GM23338 (cell line): Measurements from ENCODE around the gene FOXP2. TPM values are rescaled to one million over a fixed set of nuclear protein-coding genes. Genes with fewer than 3 reads are reported as not detected.
"Not testable (repeated sequence)": the region's sequence is repeated elsewhere in the genome, so short reads cannot be mapped to it uniquely, and the experiment has no call there.

Source experiments
- ATAC-seq: fragments of 200-7000 bp; cut with Tn5 transposase; 3 replicates; pipeline ENCODE4 v1.9.1; 2020
- DNase-seq: peaks from one replicate; pipeline ENCODE4 v3.0.0-alpha.2; 2015; ENCODE audit warnings: low spot score
- H2AFZ ChIP-seq: fragments of 200-600 bp; sonication (generic); 2 replicates; pipeline ENCODE4 v1.8.0; 2016; ENCODE audit warnings: antibody characterized with exemption, mild to moderate bottlenecking, moderate library complexity
- H3F3A ChIP-seq: fragments of 200-600 bp; sonication (generic); replicated peaks from 2 replicates; pipeline ENCODE4 v1.8.0; 2017; ENCODE audit warnings: antibody characterized with exemption, mixed run types, low read depth
- H3K27ac ChIP-seq: fragments of 200-600 bp; sonication (generic); 2 replicates; pipeline ENCODE4 v1.6.1; 2016; ENCODE audit warnings: low read depth
- H3K27me3 ChIP-seq: fragments of 200-600 bp; sonication (generic); 2 replicates; pipeline ENCODE4 v1.8.0; 2016; ENCODE audit warnings: mild to moderate bottlenecking, mixed run types, moderate library complexity; ENCODE audit not compliant: insufficient read depth
- H3K36me3 ChIP-seq: fragments of 200-600 bp; sonication (generic); 2 replicates; pipeline ENCODE4 v1.8.0; 2016; ENCODE audit warnings: mild to moderate bottlenecking; ENCODE audit not compliant: insufficient read depth
- H3K4me1 ChIP-seq: fragments of 200-600 bp; sonication (generic); 2 replicates; pipeline ENCODE4 v1.8.0; 2016; ENCODE audit warnings: mild to moderate bottlenecking, moderate library complexity; ENCODE audit not compliant: insufficient read depth
- H3K4me2 ChIP-seq: fragments of 200-600 bp; sonication (generic); 2 replicates; pipeline ENCODE4 v1.7.1; 2017; ENCODE audit warnings: mixed run types
- H3K4me3 ChIP-seq: fragments of 200-600 bp; sonication (generic); 2 replicates; pipeline ENCODE4 v1.6.1; 2016; ENCODE audit warnings: mixed run types
- H3K79me2 ChIP-seq: fragments of 200-600 bp; sonication (generic); replicated peaks from 2 replicates; pipeline ENCODE4 v1.8.0; 2017; ENCODE audit warnings: mild to moderate bottlenecking; ENCODE audit not compliant: insufficient read depth
- H3K9me2 ChIP-seq: fragments of 200-600 bp; sonication (generic); 2 replicates; pipeline ENCODE4 v1.8.0; 2017; ENCODE audit not compliant: insufficient read depth
- H4K20me1 ChIP-seq: fragments of 200-600 bp; sonication (generic); replicated peaks from 2 replicates; pipeline ENCODE4 v1.8.0; 2017; ENCODE audit warnings: mild to moderate bottlenecking; ENCODE audit not compliant: insufficient read depth
- H3K27ac Mint-ChIP-seq: 2 replicates; pipeline ENCODE4 v1.8.0; 2020; ENCODE audit warnings: inconsistent platforms, mild to moderate bottlenecking, moderate library complexity, mixed read lengths
- H3K27me3 Mint-ChIP-seq: 3 replicates; pipeline ENCODE4 v1.8.0; 2022; ENCODE audit warnings: low read depth, mild to moderate bottlenecking, moderate library complexity, mixed read lengths, inconsistent platforms; ENCODE audit not compliant: insufficient read depth, poor library complexity
- H3K36me3 Mint-ChIP-seq: 3 replicates; pipeline ENCODE4 v1.8.0; 2021; ENCODE audit warnings: low read depth, mild to moderate bottlenecking, inconsistent platforms, moderate library complexity, mixed read lengths
- H3K4me1 Mint-ChIP-seq: 3 replicates; pipeline ENCODE4 v1.8.0; 2020; ENCODE audit warnings: mild to moderate bottlenecking, inconsistent platforms, mixed read lengths
- H3K4me3 Mint-ChIP-seq: 3 replicates; pipeline ENCODE4 v1.8.0; 2021; ENCODE audit warnings: moderate library complexity, mild to moderate bottlenecking, inconsistent platforms, mixed read lengths
- H3K9me3 Mint-ChIP-seq: 3 replicates; pipeline ENCODE4 v1.8.0; 2020; ENCODE audit warnings: moderate library complexity, mild to moderate bottlenecking, inconsistent platforms, mixed read lengths
- CREB1 ChIP-seq: fragments of 250-450 bp; sonication (Bioruptor Pico); IDR thresholded peaks from 2 replicates; pipeline ENCODE4 v1.5.0; 2020; ENCODE audit warnings: low read depth, mild to moderate bottlenecking, moderate library complexity
- EZH2phosphoT487 ChIP-seq: fragments of 200-600 bp; sonication (generic); IDR thresholded peaks from one replicate; pipeline ENCODE4 v1.8.1; 2018; ENCODE audit warnings: antibody characterized with exemption; ENCODE audit not compliant: unreplicated experiment
- JUNB ChIP-seq: IDR thresholded peaks from one replicate; pipeline ENCODE4 v1.6.1; 2016; ENCODE audit warnings: antibody characterized with exemption; ENCODE audit not compliant: unreplicated experiment
- NANOG ChIP-seq: IDR thresholded peaks from 2 replicates; pipeline ENCODE4 v1.6.1; 2016; ENCODE audit warnings: antibody characterized with exemption, borderline replicate concordance
- POLR2AphosphoS5 ChIP-seq: IDR thresholded peaks from 2 replicates; pipeline ENCODE4 v1.6.1; 2016; ENCODE audit warnings: antibody characterized with exemption, low read depth
- STAT1 ChIP-seq: IDR thresholded peaks from one replicate; pipeline ENCODE4 v1.6.1; 2016; ENCODE audit warnings: antibody characterized with exemption; ENCODE audit not compliant: unreplicated experiment
- ZNF331 ChIP-seq: fragments of 250-450 bp; sonication (Bioruptor Pico); IDR thresholded peaks from 2 replicates; pipeline ENCODE4 v1.5.0; 2020; ENCODE audit warnings: low read depth, mild to moderate bottlenecking, moderate library complexity
- polyA plus RNA-seq: library from polyadenylated mRNA; unstranded; fragments of >200 nt; fragmentation: Nextera tagmentation; extraction: Ambion mirVana; gene quantifications from 2 replicates; pipeline ENCODE4 v1.2.1, GENCODE V29; 2016
- total RNA-seq: library from RNA; depleted of rRNA; stranded (reverse); fragments of >200 nt; shearing (Covaris generic); gene quantifications from 2 replicates; pipeline ENCODE4 v1.2.3, GENCODE V29; 2014
- TF ChIP-seq, protein P1 (sequence below): fragments of 250-450 bp; sonication (Bioruptor Pico); IDR thresholded peaks from 2 replicates; pipeline ENCODE4 v1.5.0; 2020; ENCODE audit warnings: mild to moderate bottlenecking, moderate library complexity
- TF ChIP-seq, protein P2 (sequence below): IDR thresholded peaks from 2 replicates; pipeline ENCODE4 v1.6.1; 2016; ENCODE audit warnings: antibody characterized with exemption

FOXP2 gene
- total and polyA plus RNA-seq, 2 experiments from 2014 or later = 0.03 to 0.24 TPM

DNA sequence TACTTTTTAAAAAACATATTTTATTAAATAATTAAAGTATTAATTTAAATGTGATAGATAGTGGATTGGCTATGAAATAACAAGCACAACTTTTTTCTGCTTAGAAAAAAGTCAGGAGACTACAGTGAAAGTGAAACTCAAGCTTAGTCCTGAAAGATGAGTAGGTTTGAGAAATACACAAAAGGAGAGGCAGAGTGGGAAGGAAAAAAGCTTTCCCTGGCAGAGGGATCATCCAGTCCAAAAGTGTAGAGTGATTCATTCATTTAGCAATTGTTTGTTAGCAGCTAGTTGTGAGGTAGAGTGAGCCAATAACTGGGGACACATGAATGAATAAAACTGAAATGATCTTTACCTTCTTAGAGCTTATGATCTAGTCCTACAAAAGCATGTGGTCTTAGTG is 93.5 kb downstream of the FOXP2 start:
- Mint-ChIP-seq H3K36me3 (no peaks in the 10 kb centered on the region), H3K4me3 (no peak overlapping the region)
- H3K27ac ChIP-seq = no peak overlapping the region

DNA sequence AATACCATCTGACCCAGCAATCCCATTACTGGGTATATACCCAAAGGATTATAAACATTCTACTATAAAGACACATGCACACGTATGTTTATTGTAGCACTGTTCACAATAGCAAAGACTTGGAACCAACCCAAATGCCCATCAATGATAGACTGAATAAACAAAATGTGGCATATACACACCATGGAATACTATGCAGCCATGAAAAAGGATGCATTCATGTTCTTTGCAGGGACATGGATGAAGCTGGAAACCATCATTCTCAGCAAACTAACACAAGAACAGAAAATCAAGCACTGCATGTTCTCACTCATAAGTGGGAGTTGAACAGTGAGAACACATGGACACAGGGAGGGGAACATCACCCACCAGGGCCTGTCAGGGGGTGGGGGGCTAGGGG is 96.2 kb downstream of the FOXP2 start:
- H3K36me3 ChIP-seq, H3K4me3 Mint-ChIP-seq, H3K4me1 Mint-ChIP-seq, H3K36me3 Mint-ChIP-seq, H3K9me3 Mint-ChIP-seq, H3K27ac ChIP-seq, H4K20me1 ChIP-seq, H3K27ac Mint-ChIP-seq, H3F3A ChIP-seq, H3K4me3 ChIP-seq, H3K27me3 Mint-ChIP-seq, H3K27me3 ChIP-seq, DNase-seq, H3K4me1 ChIP-seq, H3K4me2 ChIP-seq, ATAC-seq, H3K9me2 ChIP-seq, H2AFZ ChIP-seq, H3K79me2 ChIP-seq: not testable (repeated sequence)

More for the DNA sequence above, 93.5 kb downstream of the FOXP2 start:
- H3K4me3 ChIP-seq = no peak overlapping the region
- TF ChIP-seq EZH2phosphoT487 = no peak
- TF ChIP-seq POLR2AphosphoS5 = no peak
- Mint-ChIP-seq H3K4me1 (no peaks in the 10 kb centered on the region), H3K9me3 (no peaks in the 10 kb centered on the region), H3K27ac (no peak overlapping the region), H3K27me3 (no peaks in the 10 kb centered on the region)
- H3K27me3 ChIP-seq = no peaks in the 10 kb centered on the region
- DNase-seq (no peak), ATAC-seq (no peak)
- no peaks in the 10 kb centered on the region for H4K20me1 ChIP-seq
- no peak overlapping the region for H2AFZ ChIP-seq
- no peaks in the 10 kb centered on the region for H3K9me2 ChIP-seq
- no peaks in the 10 kb centered on the region for H3K79me2 ChIP-seq
- no peaks in the 10 kb centered on the region for H3F3A ChIP-seq
- H3K36me3 ChIP-seq = no peaks in the 10 kb centered on the region
- H3K4me1 ChIP-seq = no peaks in the 10 kb centered on the region
- no peak overlapping the region for H3K4me2 ChIP-seq

DNA sequence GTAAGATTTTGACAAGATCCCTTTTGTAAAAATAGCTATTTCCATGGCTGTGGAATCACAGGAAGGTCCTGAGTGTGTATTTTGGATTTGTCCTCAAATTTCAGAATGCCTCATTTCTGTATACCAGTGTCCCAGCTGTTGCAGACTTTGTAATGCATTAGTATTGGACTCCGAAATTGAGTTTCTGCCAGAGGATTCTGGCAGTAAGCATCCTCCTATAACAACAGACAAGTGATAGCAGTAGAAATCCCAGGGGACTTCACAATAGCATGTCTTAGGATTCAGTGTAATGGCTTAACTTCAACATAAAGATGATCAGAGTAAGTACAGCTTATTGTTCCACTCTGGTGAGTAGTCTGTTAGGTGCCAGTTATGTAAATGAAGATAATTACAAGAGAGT is 104.6 kb downstream of the FOXP2 start:
- TF ChIP-seq CREB1 (CRISPR knock-in tag) = no peak
- no peak for TF ChIP-seq JUNB
- no peak for TF ChIP-seq EZH2phosphoT487
- TF ChIP-seq, protein P1, sequence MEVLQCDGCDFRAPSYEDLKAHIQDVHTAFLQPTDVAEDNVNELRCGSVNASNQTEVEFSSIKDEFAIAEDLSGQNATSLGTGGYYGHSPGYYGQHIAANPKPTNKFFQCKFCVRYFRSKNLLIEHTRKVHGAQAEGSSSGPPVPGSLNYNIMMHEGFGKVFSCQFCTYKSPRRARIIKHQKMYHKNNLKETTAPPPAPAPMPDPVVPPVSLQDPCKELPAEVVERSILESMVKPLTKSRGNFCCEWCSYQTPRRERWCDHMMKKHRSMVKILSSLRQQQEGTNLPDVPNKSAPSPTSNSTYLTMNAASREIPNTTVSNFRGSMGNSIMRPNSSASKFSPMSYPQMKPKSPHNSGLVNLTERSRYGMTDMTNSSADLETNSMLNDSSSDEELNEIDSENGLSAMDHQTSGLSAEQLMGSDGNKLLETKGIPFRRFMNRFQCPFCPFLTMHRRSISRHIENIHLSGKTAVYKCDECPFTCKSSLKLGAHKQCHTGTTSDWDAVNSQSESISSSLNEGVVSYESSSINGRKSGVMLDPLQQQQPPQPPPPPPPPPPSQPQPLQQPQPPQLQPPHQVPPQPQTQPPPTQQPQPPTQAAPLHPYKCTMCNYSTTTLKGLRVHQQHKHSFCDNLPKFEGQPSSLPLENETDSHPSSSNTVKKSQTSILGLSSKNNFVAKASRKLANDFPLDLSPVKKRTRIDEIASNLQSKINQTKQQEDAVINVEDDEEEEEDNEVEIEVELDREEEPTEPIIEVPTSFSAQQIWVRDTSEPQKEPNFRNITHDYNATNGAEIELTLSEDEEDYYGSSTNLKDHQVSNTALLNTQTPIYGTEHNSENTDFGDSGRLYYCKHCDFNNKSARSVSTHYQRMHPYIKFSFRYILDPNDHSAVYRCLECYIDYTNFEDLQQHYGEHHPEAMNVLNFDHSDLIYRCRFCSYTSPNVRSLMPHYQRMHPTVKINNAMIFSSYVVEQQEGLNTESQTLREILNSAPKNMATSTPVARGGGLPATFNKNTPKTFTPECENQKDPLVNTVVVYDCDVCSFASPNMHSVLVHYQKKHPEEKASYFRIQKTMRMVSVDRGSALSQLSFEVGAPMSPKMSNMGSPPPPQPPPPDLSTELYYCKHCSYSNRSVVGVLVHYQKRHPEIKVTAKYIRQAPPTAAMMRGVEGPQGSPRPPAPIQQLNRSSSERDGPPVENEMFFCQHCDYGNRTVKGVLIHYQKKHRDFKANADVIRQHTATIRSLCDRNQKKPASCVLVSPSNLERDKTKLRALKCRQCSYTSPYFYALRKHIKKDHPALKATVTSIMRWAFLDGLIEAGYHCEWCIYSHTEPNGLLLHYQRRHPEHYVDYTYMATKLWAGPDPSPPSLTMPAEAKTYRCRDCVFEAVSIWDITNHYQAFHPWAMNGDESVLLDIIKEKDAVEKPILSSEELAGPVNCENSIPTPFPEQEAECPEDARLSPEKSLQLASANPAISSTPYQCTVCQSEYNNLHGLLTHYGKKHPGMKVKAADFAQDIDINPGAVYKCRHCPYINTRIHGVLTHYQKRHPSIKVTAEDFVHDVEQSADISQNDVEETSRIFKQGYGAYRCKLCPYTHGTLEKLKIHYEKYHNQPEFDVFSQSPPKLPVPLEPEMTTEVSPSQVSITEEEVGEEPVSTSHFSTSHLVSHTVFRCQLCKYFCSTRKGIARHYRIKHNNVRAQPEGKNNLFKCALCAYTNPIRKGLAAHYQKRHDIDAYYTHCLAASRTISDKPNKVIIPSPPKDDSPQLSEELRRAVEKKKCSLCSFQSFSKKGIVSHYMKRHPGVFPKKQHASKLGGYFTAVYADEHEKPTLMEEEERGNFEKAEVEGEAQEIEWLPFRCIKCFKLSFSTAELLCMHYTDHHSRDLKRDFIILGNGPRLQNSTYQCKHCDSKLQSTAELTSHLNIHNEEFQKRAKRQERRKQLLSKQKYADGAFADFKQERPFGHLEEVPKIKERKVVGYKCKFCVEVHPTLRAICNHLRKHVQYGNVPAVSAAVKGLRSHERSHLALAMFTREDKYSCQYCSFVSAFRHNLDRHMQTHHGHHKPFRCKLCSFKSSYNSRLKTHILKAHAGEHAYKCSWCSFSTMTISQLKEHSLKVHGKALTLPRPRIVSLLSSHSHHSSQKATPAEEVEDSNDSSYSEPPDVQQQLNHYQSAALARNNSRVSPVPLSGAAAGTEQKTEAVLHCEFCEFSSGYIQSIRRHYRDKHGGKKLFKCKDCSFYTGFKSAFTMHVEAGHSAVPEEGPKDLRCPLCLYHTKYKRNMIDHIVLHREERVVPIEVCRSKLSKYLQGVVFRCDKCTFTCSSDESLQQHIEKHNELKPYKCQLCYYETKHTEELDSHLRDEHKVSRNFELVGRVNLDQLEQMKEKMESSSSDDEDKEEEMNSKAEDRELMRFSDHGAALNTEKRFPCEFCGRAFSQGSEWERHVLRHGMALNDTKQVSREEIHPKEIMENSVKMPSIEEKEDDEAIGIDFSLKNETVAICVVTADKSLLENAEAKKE (CRISPR knock-in tag) = no peak
- no peak for TF ChIP-seq NANOG
- TF ChIP-seq, protein P2, sequence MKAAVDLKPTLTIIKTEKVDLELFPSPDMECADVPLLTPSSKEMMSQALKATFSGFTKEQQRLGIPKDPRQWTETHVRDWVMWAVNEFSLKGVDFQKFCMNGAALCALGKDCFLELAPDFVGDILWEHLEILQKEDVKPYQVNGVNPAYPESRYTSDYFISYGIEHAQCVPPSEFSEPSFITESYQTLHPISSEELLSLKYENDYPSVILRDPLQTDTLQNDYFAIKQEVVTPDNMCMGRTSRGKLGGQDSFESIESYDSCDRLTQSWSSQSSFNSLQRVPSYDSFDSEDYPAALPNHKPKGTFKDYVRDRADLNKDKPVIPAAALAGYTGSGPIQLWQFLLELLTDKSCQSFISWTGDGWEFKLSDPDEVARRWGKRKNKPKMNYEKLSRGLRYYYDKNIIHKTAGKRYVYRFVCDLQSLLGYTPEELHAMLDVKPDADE = no peak
- TF ChIP-seq ZNF331 (CRISPR knock-in tag) = no peak
- TF ChIP-seq STAT1 = no peak
- H3K4me2 ChIP-seq = no peak overlapping the region
- H3K4me1 ChIP-seq = no peaks in the 10 kb centered on the region
- Mint-ChIP-seq H3K27me3 (no peaks in the 10 kb centered on the region), H3K4me1 (no peaks in the 10 kb centered on the region), H3K27ac (no peak overlapping the region), H3K36me3 (no peaks in the 10 kb centered on the region), H3K9me3 (no peaks in the 10 kb centered on the region), H3K4me3 (no peak overlapping the region)
- H3K9me2 ChIP-seq = no peaks in the 10 kb centered on the region
- no peaks in the 10 kb centered on the region for H3F3A ChIP-seq
- H3K27me3 ChIP-seq = no peaks in the 10 kb centered on the region
- no peak overlapping the region for H2AFZ ChIP-seq
- DNase-seq (no peak), ATAC-seq (no peak)
- no peak overlapping the region for H3K4me3 ChIP-seq
- no peaks in the 10 kb centered on the region for H4K20me1 ChIP-seq
- H3K27ac ChIP-seq = no peak overlapping the region
- H3K36me3 ChIP-seq = no peaks in the 10 kb centered on the region
- H3K79me2 ChIP-seq = no peaks in the 10 kb centered on the region
